K562 (cell line): ENCODE measurements around the gene GRPEL2. TPM values are rescaled to one million over a fixed set of nuclear protein-coding genes. Genes with fewer than 3 reads are reported as not detected.
A peak's percentile ranks its signal among the peaks of the same experiment; 100 is the strongest.

Experiments
- ATAC-seq: fragments of 200-7000 bp; cut with Tn5 transposase; 3 replicates; pipeline ENCODE4 v1.9.1; 2020; ENCODE audit warnings: moderate library complexity
- BruUV-seq: library from RNA; stranded (reverse); fragments of 400-500 nt; replicated peaks from 2 replicates; lab custom pipeline; 2021; lab: Mats Ljungman, UMichigan
- CTCF ChIA-PET: fragments of 300-600 bp; formaldehyde crosslinking; extraction: SDS; loops from one replicate; lab custom pipeline; 2021; ENCODE audit warnings: low intra/inter-chr PET ratio; lab: Yijun Ruan, JAX
- POLR2A ChIA-PET: fragments of 300-600, 350-650 bp; sonication (Branson Sonifier 250); formaldehyde crosslinking; extraction: SDS; loops from one replicate; lab custom pipeline; 2021; ENCODE audit warnings: antibody characterized with exemption, inconsistent platforms; lab: Yijun Ruan, JAX
- DNase-seq, 4 experiments: peaks; one replicate each; pipeline versions ENCODE4 v3.0.0 to v3.0.0-alpha.2; 2011 to 2018; ENCODE audit warnings: low spot score in 3 of 4, mixed read lengths in 3 of 4; ENCODE audit errors: extremely low read depth in 1 of 4
- FAIRE-seq: peaks from 2 replicates; lab custom pipeline; 2011; peaks lifted over from hg19 to GRCh38; lab: Jason Lieb, UNC
- H2AFZ ChIP-seq: 2 replicates; pipeline ENCODE4 v1.6.0; 2011; ENCODE audit warnings: low read depth, low read length, control low read depth, inconsistent platforms
- H3K27ac ChIP-seq: fragments of 200-600 bp; 3 replicates; pipeline ENCODE4 v1.8.0; 2011; ENCODE audit warnings: low read depth, mild to moderate bottlenecking, control low read depth, inconsistent platforms, low read length, moderate library complexity, mixed read lengths; ENCODE audit errors: extremely low read depth
- H3K27me3 ChIP-seq, 2 experiments: fragments of 300-600 bp in 1 of 2; 2 replicates in 1 of 2; 3 replicates in 1 of 2; pipeline versions ENCODE4 v1.6.0 to v1.8.0; 2011; ENCODE audit warnings: inconsistent platforms in 2 of 2, low read length in 2 of 2, mild to moderate bottlenecking in 1 of 2, mixed read lengths in 1 of 2, moderate library complexity in 1 of 2; ENCODE audit not compliant: control insufficient read depth in 2 of 2, insufficient read depth in 2 of 2
- H3K36me3 ChIP-seq: fragments of 300-600 bp; 3 replicates; pipeline ENCODE4 v1.8.0; 2011; ENCODE audit warnings: mild to moderate bottlenecking, low read length, inconsistent platforms; ENCODE audit not compliant: control insufficient read depth, insufficient read depth
- H3K4me1 ChIP-seq, 2 experiments: fragments of 200-600 bp in 1 of 2; replicated peaks in 1 of 2; 2 replicates in 1 of 2; 3 replicates in 1 of 2; pipeline versions ENCODE4 v1.5.1 to v1.8.0; 2011; ENCODE audit warnings: inconsistent platforms in 2 of 2, low read length in 2 of 2, mild to moderate bottlenecking in 1 of 2, mixed read lengths in 1 of 2, moderate library complexity in 1 of 2; ENCODE audit not compliant: control insufficient read depth in 2 of 2, insufficient read depth in 2 of 2
- H3K4me2 ChIP-seq: 2 replicates; pipeline ENCODE4 v1.6.1; 2011; ENCODE audit warnings: low read length, control low read depth, inconsistent platforms, mixed read lengths; ENCODE audit not compliant: insufficient read depth
- H3K4me3 ChIP-seq: fragments of 200-600 bp; sonication (generic), shearing (Covaris generic); 2 replicates; pipeline ENCODE4 v1.5.1; 2016; ENCODE audit warnings: control low read depth, inconsistent platforms
- H3K79me2 ChIP-seq: fragments of 200-600 bp; 3 replicates; pipeline ENCODE4 v1.8.0; 2011; ENCODE audit warnings: low read length, inconsistent platforms; ENCODE audit not compliant: control insufficient read depth, insufficient read depth
- H3K9ac ChIP-seq, 2 experiments: 2 replicates each; pipeline versions ENCODE4 v1.6.0 to v1.6.1; 2011; ENCODE audit warnings: low read depth in 2 of 2, low read length in 2 of 2, control low read depth in 1 of 2, inconsistent platforms in 1 of 2, mild to moderate bottlenecking in 1 of 2, mixed read lengths in 1 of 2; ENCODE audit not compliant: insufficient read depth in 1 of 2
- H3K9me1 ChIP-seq: one replicate; pipeline ENCODE4 v1.6.0; 2011; ENCODE audit warnings: inconsistent platforms, mild to moderate bottlenecking, low read length, moderate library complexity; ENCODE audit not compliant: control insufficient read depth, insufficient read depth
- H3K9me3 ChIP-seq: replicated peaks from 2 replicates; pipeline ENCODE4 v1.5.1; 2011; ENCODE audit warnings: low read depth, low read length, inconsistent platforms; ENCODE audit not compliant: control insufficient read depth, insufficient read depth
- H4K20me1 ChIP-seq: replicated peaks from 2 replicates; pipeline ENCODE4 v1.6.1; 2011; ENCODE audit warnings: low read length, inconsistent platforms, mixed read lengths; ENCODE audit not compliant: control insufficient read depth, insufficient read depth
- ESRRA ChIP-seq: fragments of 450-650 bp; IDR thresholded peaks from 2 replicates; pipeline ENCODE4 v1.6.1; 2014; ENCODE audit warnings: low read depth, mild to moderate bottlenecking, moderate library complexity, borderline replicate concordance
- FOXJ3 ChIP-seq: sonication (generic); formaldehyde crosslinking; IDR thresholded peaks from 2 replicates; pipeline ENCODE4 v1.4.0; 2020; ENCODE audit warnings: mild to moderate bottlenecking, missing genetic modification reagents
- GABPB1 ChIP-seq: sonication (generic); formaldehyde crosslinking; IDR thresholded peaks from 2 replicates; pipeline ENCODE4 v1.8.0; 2022; ENCODE audit warnings: mild to moderate bottlenecking, missing genetic modification reagents
- HMBOX1 ChIP-seq: sonication (generic); IDR thresholded peaks from 2 replicates; pipeline ENCODE4 v1.6.1; 2016
- HNRNPLL ChIP-seq: fragments of 200-400 bp; formaldehyde crosslinking; IDR thresholded peaks from 2 replicates; pipeline ENCODE4 v1.6.1; 2017; ENCODE audit warnings: low read length, low read depth, mild to moderate bottlenecking; ENCODE audit not compliant: poor library complexity, severe bottlenecking
- IRF2 ChIP-seq: sonication (generic); formaldehyde crosslinking; IDR thresholded peaks from 2 replicates; pipeline ENCODE4 v1.8.1; 2022; ENCODE audit warnings: mild to moderate bottlenecking, missing genetic modification reagents
- MAX ChIP-seq: sonication (generic); formaldehyde crosslinking; IDR thresholded peaks from 2 replicates; pipeline ENCODE4 v1.9.0; 2022; ENCODE audit warnings: mild to moderate bottlenecking, missing genetic modification reagents
- NELFE ChIP-seq: IDR thresholded peaks from 2 replicates; pipeline ENCODE4 v1.6.1; 2011; ENCODE audit warnings: mild to moderate bottlenecking; ENCODE audit not compliant: insufficient read depth, insufficient read length
- NFE2 ChIP-seq: IDR thresholded peaks from 2 replicates; pipeline ENCODE4 v1.6.1; 2014; ENCODE audit warnings: antibody characterized with exemption, low read depth
- RBM14 ChIP-seq: fragments of 200-400 bp; formaldehyde crosslinking; IDR thresholded peaks from 2 replicates; pipeline ENCODE4 v1.6.1; 2018; ENCODE audit warnings: low read depth, mild to moderate bottlenecking, low read length, moderate library complexity, borderline replicate concordance; ENCODE audit not compliant: insufficient read depth
- SNIP1 ChIP-seq: fragments of 450-650 bp; IDR thresholded peaks from 2 replicates; pipeline ENCODE4 v1.7.1; 2017; ENCODE audit warnings: low read depth, mild to moderate bottlenecking
- TAF15 ChIP-seq: fragments of 200-400 bp; formaldehyde crosslinking; IDR thresholded peaks from 2 replicates; pipeline ENCODE4 v1.6.1; 2017; ENCODE audit warnings: mild to moderate bottlenecking, low read depth, low read length, moderate library complexity
- ZFP91 ChIP-seq: sonication (generic); formaldehyde crosslinking; IDR thresholded peaks from 2 replicates; pipeline ENCODE4 v1.8.0; 2022; ENCODE audit warnings: mild to moderate bottlenecking, missing genetic modification reagents
- WGBS: fragments of 100-300 bp; shearing (Covaris generic); methylation state at CpG from one replicate; pipeline ENCODE4 v1.1.6; 2016; ENCODE audit warnings: low coverage, mixed read lengths; ENCODE audit not compliant: insufficient coverage; ENCODE audit errors: missing lambda C conversion rate; 5-methylcytosine and 5-hydroxymethylcytosine counted together
- in situ Hi-C: fragments of 300-500 bp; cut with MboI; formaldehyde crosslinking; loops from 4 replicates; pipeline ENCODE4 v1.15.0; 2018; ENCODE audit warnings: inconsistent platforms, mixed read lengths
- intact Hi-C: fragments of 100-400 bp; cut with micrococcal nuclease; formaldehyde crosslinking; loops from 2 replicates; pipeline ENCODE4 v1.14.2; 2022
- polyA plus RNA-seq, 8 experiments: library from polyadenylated mRNA; depleted of rRNA in 4 of 8; stranded (reverse) in 5 of 8; unstranded in 3 of 8; fragments of >200 nt; fragmentation: Nextera tagmentation in 2 of 8; fragmentation: Illumina TruSeq in 1 of 8; extraction: Ambion mirVana in 2 of 8; extraction: Trizol in 1 of 8; gene quantifications; 2 replicates each; pipeline versions ENCODE4 v1.2.1 to v1.2.3, GENCODE V29; 2011 to 2014; ENCODE audit warnings: inconsistent platforms in 1 of 8, missing spikeins in 1 of 8
- total RNA-seq, 7 experiments: library from RNA; depleted of rRNA in 6 of 7; stranded (reverse); fragments of >200 nt in 6 of 7; fragmentation: Illumina TruSeq in 2 of 7; extraction: Trizol in 2 of 7; gene quantifications; 2 replicates each; pipeline versions ENCODE4 v1.2.1 to v1.2.3, GENCODE V29; 2011 to 2021; ENCODE audit warnings: low replicate concordance in 1 of 7
- TF ChIP-seq, protein P1 (sequence below), 2 experiments: fragments of 450-650 bp; IDR thresholded peaks; 2 replicates each; pipeline ENCODE4 v1.6.1; 2018; ENCODE audit warnings: mild to moderate bottlenecking in 2 of 2, low read depth in 1 of 2; ENCODE audit not compliant: partially characterized antibody in 2 of 2

GRPEL2 gene
- total and polyA plus RNA-seq, 9 of the 15 experiments (the other 6 are each of a cell fraction or from before 2014, with no cell fraction given), result 11.2 to 40.5 (median 25.8) TPM

DNA sequence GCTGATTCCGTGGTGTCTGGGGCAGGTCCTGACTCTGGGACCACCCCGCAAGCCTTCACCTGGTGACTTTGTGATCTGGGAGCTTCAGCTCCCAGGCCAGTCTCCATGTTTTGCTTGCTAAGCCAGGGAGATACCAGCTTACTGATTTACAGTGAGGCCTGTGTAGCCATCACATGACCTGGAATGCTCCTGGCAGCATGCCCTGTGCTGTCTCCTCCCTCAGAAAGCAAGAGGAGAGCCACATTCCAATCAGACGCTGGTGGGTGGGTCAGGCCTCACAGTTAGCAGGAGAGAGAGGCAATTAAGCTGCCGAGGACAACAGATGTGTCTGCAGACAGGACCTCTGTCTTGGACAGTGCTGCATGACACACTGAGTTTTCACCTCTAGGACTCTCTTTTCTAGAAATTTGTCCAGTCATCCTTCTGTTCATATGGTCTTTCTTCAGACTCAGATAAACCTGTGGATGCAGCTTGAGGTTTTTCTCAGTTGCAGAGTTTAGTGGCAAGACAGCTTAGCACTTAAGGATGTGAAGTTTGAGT lies 24.4 kb upstream of the GRPEL2 start:
- peak overlapping the region; percentile 68 for H3K4me2 ChIP-seq
- POLR2A ChIA-PET, result interaction anchor here (0.5 to 2.2 kb wide), 21 partner anchors 10 to 1789 kb away, joined by 3 to 12 read pairs (median 4); partner anchors contain the start of genes CSNK1A1, GRPEL2 and PCYOX1L
- H4K20me1 ChIP-seq, result no peaks in the 10 kb centered on the region
- DNase-seq, result peak; percentile 71 to 94 (median 82)
- H3K9me1 ChIP-seq, result no peaks in the 10 kb centered on the region
- H3K4me1 ChIP-seq, result peaks cover 26 to 30% of the 10 kb centered on the region in 2 experiments
- no peaks in the 10 kb centered on the region; a peak in 1 of 5 replicates for H3K27me3 ChIP-seq
- H3K36me3 ChIP-seq, result no peaks in the 10 kb centered on the region
- H3K9me3 ChIP-seq, result no peaks in the 10 kb centered on the region
- in situ Hi-C loops (loop anchor here (5.0 kb wide), 1 partner anchor 51 kb away; no protein-coding TSS in a partner anchor), intact Hi-C loops (loop anchor here (1.0 kb wide), 2 partner anchors 24 to 50 kb away; partner anchors contain the start of gene GRPEL2)
- H3K4me3 ChIP-seq, result no peak overlapping the region
- peak overlapping the region; percentile 91 for H2AFZ ChIP-seq
- ATAC-seq, result peak; percentile 97
- BruUV-seq, result no TSS peak
- peak overlapping the region; percentile 77 for H3K27ac ChIP-seq
- peak; percentile 100 for FAIRE-seq
- CTCF ChIA-PET, result interaction anchor here (1.7 to 2.0 kb wide), 2 partner anchors 46 to 50 kb away, joined by 4 to 5 read pairs; no protein-coding TSS in a partner anchor
- WGBS, result 11% methylated on average over 4 of the region's 4 CpGs
- H3K9ac ChIP-seq, result peak overlapping the region; percentile 49 to 71; a peak in 2 of 4 replicates
- no peaks in the 10 kb centered on the region for H3K79me2 ChIP-seq
- TF ChIP-seq ZFP91 (CRISPR knock-in tag), result no peak
- TF ChIP-seq NELFE, result no peak
- peak; percentile 52 for TF ChIP-seq MAX (CRISPR knock-in tag)
- no peak for TF ChIP-seq FOXJ3 (CRISPR knock-in tag)
- TF ChIP-seq ESRRA, result peak; percentile 63; the same call in 1 of the 2 replicates
- peak; percentile 34; the same call in 1 of the 2 replicates for TF ChIP-seq GABPB1
- TF ChIP-seq RBM14, result no peak
- no peak for TF ChIP-seq IRF2 (CRISPR knock-in tag)
- TF ChIP-seq TAF15, result no peak
- TF ChIP-seq SNIP1, result no peak
- TF ChIP-seq NFE2, result peak; percentile 98
- TF ChIP-seq, protein P1, sequence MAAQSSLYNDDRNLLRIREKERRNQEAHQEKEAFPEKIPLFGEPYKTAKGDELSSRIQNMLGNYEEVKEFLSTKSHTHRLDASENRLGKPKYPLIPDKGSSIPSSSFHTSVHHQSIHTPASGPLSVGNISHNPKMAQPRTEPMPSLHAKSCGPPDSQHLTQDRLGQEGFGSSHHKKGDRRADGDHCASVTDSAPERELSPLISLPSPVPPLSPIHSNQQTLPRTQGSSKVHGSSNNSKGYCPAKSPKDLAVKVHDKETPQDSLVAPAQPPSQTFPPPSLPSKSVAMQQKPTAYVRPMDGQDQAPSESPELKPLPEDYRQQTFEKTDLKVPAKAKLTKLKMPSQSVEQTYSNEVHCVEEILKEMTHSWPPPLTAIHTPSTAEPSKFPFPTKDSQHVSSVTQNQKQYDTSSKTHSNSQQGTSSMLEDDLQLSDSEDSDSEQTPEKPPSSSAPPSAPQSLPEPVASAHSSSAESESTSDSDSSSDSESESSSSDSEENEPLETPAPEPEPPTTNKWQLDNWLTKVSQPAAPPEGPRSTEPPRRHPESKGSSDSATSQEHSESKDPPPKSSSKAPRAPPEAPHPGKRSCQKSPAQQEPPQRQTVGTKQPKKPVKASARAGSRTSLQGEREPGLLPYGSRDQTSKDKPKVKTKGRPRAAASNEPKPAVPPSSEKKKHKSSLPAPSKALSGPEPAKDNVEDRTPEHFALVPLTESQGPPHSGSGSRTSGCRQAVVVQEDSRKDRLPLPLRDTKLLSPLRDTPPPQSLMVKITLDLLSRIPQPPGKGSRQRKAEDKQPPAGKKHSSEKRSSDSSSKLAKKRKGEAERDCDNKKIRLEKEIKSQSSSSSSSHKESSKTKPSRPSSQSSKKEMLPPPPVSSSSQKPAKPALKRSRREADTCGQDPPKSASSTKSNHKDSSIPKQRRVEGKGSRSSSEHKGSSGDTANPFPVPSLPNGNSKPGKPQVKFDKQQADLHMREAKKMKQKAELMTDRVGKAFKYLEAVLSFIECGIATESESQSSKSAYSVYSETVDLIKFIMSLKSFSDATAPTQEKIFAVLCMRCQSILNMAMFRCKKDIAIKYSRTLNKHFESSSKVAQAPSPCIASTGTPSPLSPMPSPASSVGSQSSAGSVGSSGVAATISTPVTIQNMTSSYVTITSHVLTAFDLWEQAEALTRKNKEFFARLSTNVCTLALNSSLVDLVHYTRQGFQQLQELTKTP (IDR thresholded peaks at IDR 0.05; ENCODE audit: low read depth in 1 of 2, partially characterized antibody in 2 of 2), result peak in 1 of 2 experiments; percentile 62
- no peak for TF ChIP-seq HNRNPLL
- peak; percentile 66 for TF ChIP-seq HMBOX1
